HFFc6 (cell line): Measurements from ENCODE around the gene PKHD1. TPM values are rescaled to one million over a fixed set of nuclear protein-coding genes. Genes with fewer than 3 reads are reported as not detected.

Source experiments
- DNase-seq: peaks from one replicate; pipeline ENCODE4 v3.0.0-alpha.2; 2018
- H3K27ac Mint-ChIP-seq: 2 replicates; pipeline ENCODE4 v1.8.0; 2020; ENCODE audit warnings: mild to moderate bottlenecking, mixed read lengths
- H3K27me3 Mint-ChIP-seq: 2 replicates; pipeline ENCODE4 v1.8.0; 2021; ENCODE audit warnings: mild to moderate bottlenecking, moderate library complexity, mixed read lengths; ENCODE audit not compliant: insufficient read depth
- H3K36me3 Mint-ChIP-seq: 2 replicates; pipeline ENCODE4 v1.8.0; 2021; ENCODE audit warnings: low read depth, mixed read lengths
- H3K4me1 Mint-ChIP-seq: 2 replicates; pipeline ENCODE4 v1.8.0; 2020; ENCODE audit warnings: low read depth, mixed read lengths
- H3K4me3 Mint-ChIP-seq: 2 replicates; pipeline ENCODE4 v1.8.0; 2020; ENCODE audit warnings: mild to moderate bottlenecking, moderate library complexity, mixed read lengths
- H3K9me3 Mint-ChIP-seq: 2 replicates; pipeline ENCODE4 v1.8.0; 2020; ENCODE audit warnings: mild to moderate bottlenecking, mixed read lengths
- CTCF ChIP-seq: fragments of 200-600 bp; sonication (generic); IDR thresholded peaks from 2 replicates; pipeline ENCODE4 v1.5.0; 2021; ENCODE audit warnings: antibody characterized with exemption, mild to moderate bottlenecking
- total RNA-seq, 6 experiments: library from RNA; stranded (reverse); fragmentation: NEBNext Ultra II Directional; extraction: Animal tissue kit (Norgen Biotek cat#: 25700); gene quantifications; 2 replicates in 1 of 6; 3 replicates in 5 of 6; pipeline ENCODE4 v1.2.3, GENCODE V29; 2021

The PKHD1 gene
- total RNA-seq, 6 experiments from 2014 or later, result not detected

DNA sequence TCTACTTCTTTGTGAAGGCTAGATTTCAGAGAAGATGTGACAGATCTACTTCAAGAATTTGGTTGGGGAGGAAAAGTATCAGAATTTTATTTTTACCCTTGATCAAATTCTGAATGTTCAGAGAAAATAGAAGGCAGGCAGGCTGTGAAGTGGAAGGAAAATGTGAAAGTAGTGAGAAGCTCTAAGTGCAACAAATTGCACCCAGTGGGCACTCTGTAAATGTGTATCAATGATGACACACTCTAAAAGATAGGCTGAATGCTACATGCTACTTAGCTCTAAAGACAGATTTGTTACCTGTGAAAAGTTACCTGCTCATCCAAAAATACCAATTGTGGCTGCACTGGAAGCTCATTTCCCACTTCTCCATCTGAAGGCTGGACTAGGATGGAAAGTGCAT lies 438.6 kb downstream of the PKHD1 start:
- Mint-ChIP-seq H3K9me3 (peaks cover 25% of the 10 kb centered on the region), H3K27me3 (no peaks in the 10 kb centered on the region; the same call in 1 of the 2 replicates), H3K4me3 (no peak overlapping the region), H3K4me1 (no peaks in the 10 kb centered on the region), H3K36me3 (no peaks in the 10 kb centered on the region), H3K27ac (no peak overlapping the region)
- TF ChIP-seq CTCF, result no peak
- no peak for DNase-seq

- H3K27me3 Mint-ChIP-seq, result no peaks in the 10 kb centered on the region; the same call in 1 of the 2 replicates
- H3K4me3 Mint-ChIP-seq, result no peak overlapping the region
- TF ChIP-seq CTCF, result no peak
- no peaks in the 10 kb centered on the region for H3K36me3 Mint-ChIP-seq
- no peaks in the 10 kb centered on the region for H3K4me1 Mint-ChIP-seq
- peaks cover 22% of the 10 kb centered on the region for H3K9me3 Mint-ChIP-seq
- no peak overlapping the region for H3K27ac Mint-ChIP-seq
- DNase-seq, result no peak
Observed at GRCh38 chr6:51648236-51648635, 439.2 kb downstream of the PKHD1 start.

DNA sequence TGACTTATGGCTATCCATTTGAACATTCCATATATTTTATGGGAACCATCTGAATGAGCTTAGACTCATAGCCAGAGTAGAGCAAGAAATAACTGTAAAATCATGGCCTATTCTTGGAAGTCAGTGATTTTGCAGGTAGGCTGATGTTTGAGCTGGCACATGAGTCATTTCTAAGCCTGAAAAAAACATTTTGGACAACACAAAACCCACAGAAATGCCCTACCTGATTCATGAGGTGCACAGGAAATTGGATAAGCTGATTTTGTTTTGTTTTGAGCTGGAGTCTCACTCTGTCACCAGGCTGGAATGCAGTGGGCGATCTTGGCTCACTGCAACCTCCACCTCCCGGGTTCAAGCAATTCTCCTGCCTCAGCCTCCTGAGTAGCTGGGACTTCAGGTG lies 443.0 kb downstream of the PKHD1 start:
- no peaks in the 10 kb centered on the region for H3K4me1 Mint-ChIP-seq
- peaks cover 31% of the 10 kb centered on the region for H3K9me3 Mint-ChIP-seq
- H3K4me3 Mint-ChIP-seq, result no peak overlapping the region
- no peaks in the 10 kb centered on the region; the same call in 1 of the 2 replicates for H3K27me3 Mint-ChIP-seq
- H3K36me3 Mint-ChIP-seq, result no peaks in the 10 kb centered on the region
- DNase-seq, result no peak
- no peak for TF ChIP-seq CTCF
- H3K27ac Mint-ChIP-seq, result no peak overlapping the region

GRCh38 chr6:51640021-51640420 lies 447.4 kb downstream of the PKHD1 start:
- H3K27me3 Mint-ChIP-seq, result no peaks in the 10 kb centered on the region; the same call in 1 of the 2 replicates
- TF ChIP-seq CTCF, result no peak
- no peak overlapping the region for H3K4me3 Mint-ChIP-seq
- H3K9me3 Mint-ChIP-seq, result peaks cover 29% of the 10 kb centered on the region
- no peak overlapping the region for H3K27ac Mint-ChIP-seq
- H3K4me1 Mint-ChIP-seq, result no peaks in the 10 kb centered on the region
- DNase-seq, result no peak
- no peaks in the 10 kb centered on the region for H3K36me3 Mint-ChIP-seq

DNA sequence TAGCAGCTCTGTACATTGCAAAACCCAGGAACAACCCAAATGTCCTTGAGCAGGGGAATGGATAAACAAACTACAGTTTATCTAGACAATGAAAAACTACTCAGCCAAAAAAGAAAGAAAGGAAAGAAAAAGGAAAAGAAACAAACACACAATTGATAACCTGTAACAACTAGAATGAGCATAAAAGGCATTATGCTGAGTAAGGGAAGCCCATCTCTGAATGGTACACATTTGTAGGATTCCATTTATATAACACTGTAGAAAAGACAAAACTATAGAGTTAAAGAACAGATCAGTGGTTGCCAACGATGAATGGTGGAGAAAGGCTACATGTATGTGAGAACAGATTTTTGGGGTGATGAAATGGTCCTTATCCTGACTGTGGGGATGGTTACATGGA lies 454.0 kb downstream of the PKHD1 start:
- no peaks in the 10 kb centered on the region; the same call in 1 of the 2 replicates for H3K27me3 Mint-ChIP-seq
- no peak overlapping the region for H3K27ac Mint-ChIP-seq
- no peak for TF ChIP-seq CTCF
- peaks cover 27% of the 10 kb centered on the region for H3K9me3 Mint-ChIP-seq
- no peaks in the 10 kb centered on the region for H3K4me1 Mint-ChIP-seq
- DNase-seq, result no peak
- peaks cover 5% of the 10 kb centered on the region; the same call in 1 of the 2 replicates for H3K36me3 Mint-ChIP-seq
- H3K4me3 Mint-ChIP-seq, result no peak overlapping the region

DNA sequence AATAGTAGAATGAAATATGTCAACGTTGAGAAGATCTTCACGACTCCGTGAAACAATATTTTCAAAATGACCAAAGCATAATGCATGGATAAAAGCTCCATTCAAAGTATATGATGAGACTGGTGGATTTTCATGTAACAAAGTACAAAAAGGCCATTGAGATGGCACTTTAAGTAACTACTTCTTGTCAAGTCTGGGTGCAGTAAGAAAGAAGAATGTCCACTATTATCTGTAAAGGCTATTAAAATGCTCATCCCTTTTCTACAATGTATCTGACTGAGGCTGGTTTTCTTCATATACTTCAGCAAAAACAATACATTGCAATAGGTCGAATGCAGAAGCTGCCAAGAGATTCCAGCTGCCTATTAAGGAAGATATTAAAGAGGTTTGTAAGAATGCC lies 457.4 kb downstream of the PKHD1 start:
- no peak for DNase-seq
- TF ChIP-seq CTCF, result no peak
- no peaks in the 10 kb centered on the region; the same call in 1 of the 2 replicates for H3K27me3 Mint-ChIP-seq
- H3K27ac Mint-ChIP-seq, result no peak overlapping the region
- no peaks in the 10 kb centered on the region for H3K4me1 Mint-ChIP-seq
- peaks cover 21% of the 10 kb centered on the region for H3K9me3 Mint-ChIP-seq
- no peak overlapping the region for H3K4me3 Mint-ChIP-seq
- peaks cover 5% of the 10 kb centered on the region; the same call in 1 of the 2 replicates for H3K36me3 Mint-ChIP-seq
